Aorta (tissue), 5 donors: ENCODE data around the gene AQP10. TPM values are rescaled to one million over a fixed set of nuclear protein-coding genes. Genes with fewer than 3 reads are reported as not detected.
"Not testable (repeated sequence)": the region's sequence is repeated elsewhere in the genome, so short reads cannot be mapped to it uniquely, and the experiment has no call there.

ENCODE experiments used
- ATAC-seq: fragments of 200-7000 bp; cut with Tn5 transposase; one replicate; pipeline ENCODE4 v1.9.1; 2022; ENCODE audit warnings: moderate library complexity; ENCODE audit not compliant: low FRiP score
- DNase-seq, 2 donors: peaks; one replicate each; pipeline ENCODE4 v3.0.0-alpha.2; 2020
- H3K27ac ChIP-seq, 2 donors: one replicate each; pipeline ENCODE4 v1.5.1; 2013; ENCODE audit warnings: low read length in 2 of 2, mild to moderate bottlenecking in 2 of 2, moderate library complexity in 2 of 2, control low read depth in 1 of 2, inconsistent platforms in 1 of 2, low read depth in 1 of 2
- H3K27me3 ChIP-seq, 2 donors: one replicate each; pipeline ENCODE4 v1.6.1; 2013; ENCODE audit warnings: control low read depth in 1 of 2, low read length in 1 of 2, mild to moderate bottlenecking in 1 of 2, moderate library complexity in 1 of 2; ENCODE audit not compliant: insufficient read depth in 2 of 2, control insufficient read depth in 1 of 2
- H3K36me3 ChIP-seq, 2 donors: one replicate each; pipeline ENCODE4 v1.6.1; 2013; ENCODE audit warnings: control low read depth in 1 of 2, low read length in 1 of 2, mild to moderate bottlenecking in 1 of 2; ENCODE audit not compliant: insufficient read depth in 2 of 2, control insufficient read depth in 1 of 2
- H3K4me1 ChIP-seq, 2 donors: one replicate each; pipeline ENCODE4 v1.6.1; 2013; ENCODE audit warnings: low read length in 2 of 2, control low read depth in 1 of 2, mild to moderate bottlenecking in 1 of 2, moderate library complexity in 1 of 2; ENCODE audit not compliant: insufficient read depth in 2 of 2, control insufficient read depth in 1 of 2
- H3K4me3 ChIP-seq, 2 donors: one replicate each; pipeline ENCODE4 v1.5.1; 2013; ENCODE audit warnings: low read length in 2 of 2, control low read depth in 1 of 2, mild to moderate bottlenecking in 1 of 2
- H3K9me3 ChIP-seq: one replicate; pipeline ENCODE4 v1.6.1; 2013; ENCODE audit warnings: mild to moderate bottlenecking, low read length; ENCODE audit not compliant: control insufficient read depth
- WGBS, 2 donors: extraction: QIAGEN DNeasy Blood & Tissue Kit; methylation state at CpG; one replicate each; pipeline ENCODE4 v1.1.7; 2013; 5-methylcytosine and 5-hydroxymethylcytosine counted together
- intact Hi-C, 2 donors: fragments of 100-400 bp; cut with DNase I; formaldehyde crosslinking; loops; one replicate each; pipeline versions ENCODE4 v1.14.2 to v1.15.0; 2022
- polyA plus RNA-seq, 2 donors: library from polyadenylated mRNA; stranded (reverse); fragments of 200-250 nt; gene quantifications; one replicate each; pipeline ENCODE4 v1.2.3, GENCODE V29; 2013
- total RNA-seq, 2 donors: library from RNA; stranded (reverse); fragmentation: NEBNext Ultra II Directional; extraction: Animal tissue kit (Norgen Biotek cat#: 25700); gene quantifications; one replicate each; pipeline ENCODE4 v1.2.1, GENCODE V29; 2021
- donor health status: healthy with polysubstance abuse.
- donor health status: Bipolar disorder and iron deficiency.
- donor health status: DM: no; HTN: no; CAD: no.
- donor health status: DM: no; HTN: no; CAD: no.
- donor health status: DM: yes; HTN: yes; CAD: no.

AQP10 gene
- total and polyA plus RNA-seq, 4 donors = 0.08 to 10.3 (median 0.26) TPM; not detected in 1

DNA sequence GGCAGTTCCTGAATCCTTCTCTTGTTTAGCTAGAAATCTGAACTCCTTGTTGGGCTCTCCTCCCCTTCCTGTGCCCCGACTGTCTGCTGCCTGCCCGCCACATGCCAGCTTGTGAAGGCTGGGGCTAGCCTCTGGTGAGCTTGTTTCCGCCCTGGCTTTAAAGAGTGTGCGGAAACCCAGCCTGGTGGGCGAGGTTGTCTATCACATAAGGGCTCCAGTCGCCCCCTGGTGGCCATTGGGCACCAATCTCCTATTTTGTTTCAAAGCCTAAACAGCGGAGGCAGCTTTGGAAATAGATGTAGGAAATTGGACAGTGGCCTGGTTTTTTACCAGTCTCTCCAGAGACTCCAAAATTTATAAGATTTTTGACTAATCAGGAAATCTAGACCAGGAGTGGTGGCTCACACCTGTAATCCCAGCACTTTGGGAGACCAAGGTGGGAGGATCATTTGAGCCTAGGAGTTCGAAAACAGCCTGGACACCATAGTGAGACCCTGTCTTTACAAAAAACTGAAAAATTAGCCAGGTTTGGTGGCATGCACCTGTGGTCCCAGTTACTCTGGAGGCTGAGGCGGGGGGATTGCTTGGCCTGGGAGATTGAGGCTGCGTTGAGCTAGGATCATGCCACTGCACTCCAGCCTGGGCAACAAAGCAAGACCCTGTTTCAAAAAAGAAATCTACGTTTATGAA is 14.3 kb downstream of the AQP10 start:
- no peak overlapping the region for H3K4me3 ChIP-seq
- intact Hi-C loops = no loop called here
- H3K27me3 ChIP-seq = no peaks in the 10 kb centered on the region
- WGBS, 2 donors = 34% methylated on average over 11 of the region's 11 CpGs
- ATAC-seq = peak; percentile 80
- no peaks in the 10 kb centered on the region for H3K4me1 ChIP-seq
- peaks cover 8 to 14% of the 10 kb centered on the region in 2 donors for H3K36me3 ChIP-seq
- peak; percentile 92 to 95 for DNase-seq
- no peak overlapping the region for H3K27ac ChIP-seq
- H3K9me3 ChIP-seq = no peaks in the 10 kb centered on the region

DNA sequence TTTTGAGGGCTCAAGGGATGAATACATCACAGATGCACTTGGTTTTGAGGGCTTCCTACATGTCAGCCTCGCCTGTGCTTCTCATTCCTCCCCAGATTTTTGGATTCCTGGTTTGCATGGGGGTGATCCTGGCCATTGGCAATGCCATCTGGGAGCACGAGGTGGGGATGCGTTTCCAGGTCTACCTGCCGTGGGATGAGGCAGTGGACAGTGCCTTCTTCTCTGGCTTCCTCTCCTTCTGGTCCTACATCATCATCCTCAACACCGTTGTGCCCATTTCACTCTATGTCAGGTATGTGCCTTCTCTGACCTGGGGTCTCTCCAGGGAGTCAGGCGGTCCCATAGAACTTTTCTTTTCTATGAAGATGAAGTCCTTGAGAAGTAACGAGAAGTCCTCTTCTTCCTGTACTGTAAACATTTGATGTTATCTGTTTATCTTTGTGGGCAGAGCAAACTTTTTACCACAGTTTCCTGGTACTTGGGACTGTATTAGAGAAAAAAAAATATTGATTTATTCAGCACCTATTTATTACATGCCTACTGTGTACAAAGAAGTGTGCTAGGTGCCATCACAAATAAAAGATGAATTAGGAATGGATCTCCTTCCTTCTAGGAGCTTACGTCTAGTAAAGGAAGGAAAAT is 16.5 kb downstream of the AQP10 start:
- Histone ChIP-seq H3K36me3 (peaks cover 4 to 17% of the 10 kb centered on the region in 2 donors), H3K9me3 (no peaks in the 10 kb centered on the region), H3K4me1 (no peaks in the 10 kb centered on the region), H3K4me3 (no peak overlapping the region), H3K27ac (no peak overlapping the region), H3K27me3 (no peaks in the 10 kb centered on the region)
- ATAC-seq (no peak), DNase-seq (no peak)
- intact Hi-C loops = no loop called here
- WGBS, 2 donors = 85 to 94% methylated on average over 8 of the region's 8 CpGs

DNA sequence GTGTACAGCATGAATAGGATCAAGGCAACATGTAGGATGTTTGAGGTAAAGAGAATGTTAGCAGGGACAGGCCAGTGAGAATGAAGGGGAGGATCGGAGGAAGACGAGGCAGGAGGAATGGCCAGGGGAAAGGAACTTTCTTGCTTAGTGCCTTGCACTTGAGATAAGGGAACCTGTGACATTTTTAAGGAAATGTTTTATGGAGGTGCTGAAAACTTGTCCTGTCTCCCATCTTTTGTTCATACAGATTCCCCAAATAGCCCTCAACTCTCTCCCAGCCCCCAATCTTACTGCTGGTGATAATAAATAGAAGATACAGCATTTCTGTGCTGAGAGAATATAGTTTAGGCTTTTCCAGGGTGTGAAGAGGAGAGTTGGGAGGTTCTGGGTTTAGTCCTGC is 18.0 kb downstream of the AQP10 start:
- peaks cover 4 to 19% of the 10 kb centered on the region in 2 donors for H3K36me3 ChIP-seq
- no peak overlapping the region for H3K4me3 ChIP-seq
- H3K9me3 ChIP-seq = no peaks in the 10 kb centered on the region
- H3K27ac ChIP-seq = no peak overlapping the region
- ATAC-seq = no peak
- intact Hi-C loops = no loop called here
- DNase-seq = no peak
- WGBS, 2 donors = 93 to 97% methylated on average over 2 of the region's 2 CpGs
- H3K27me3 ChIP-seq = no peaks in the 10 kb centered on the region
- H3K4me1 ChIP-seq = no peaks in the 10 kb centered on the region

DNA sequence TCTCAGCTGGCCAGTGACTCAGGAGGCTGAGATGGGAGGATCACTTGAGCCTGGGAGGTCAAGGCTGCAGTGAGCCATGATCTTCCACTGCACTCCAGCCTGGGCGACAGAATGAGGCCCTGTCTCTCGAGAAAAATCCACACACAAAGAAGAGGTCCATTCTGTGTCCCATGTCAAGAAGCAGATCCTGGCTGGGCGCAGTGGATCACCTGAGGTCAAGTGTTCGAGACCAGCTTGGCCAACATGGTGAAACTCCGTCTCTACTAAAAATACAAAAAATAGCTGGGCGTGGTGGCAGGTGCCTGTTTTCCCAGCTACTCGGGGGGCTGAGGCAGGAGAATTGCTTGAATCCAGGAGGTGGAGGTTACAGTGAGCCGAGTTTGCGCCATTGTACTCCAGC is 20.5 kb downstream of the AQP10 start:
- H3K4me1 ChIP-seq, H3K9me3 ChIP-seq, ATAC-seq, H3K27ac ChIP-seq, H3K4me3 ChIP-seq, DNase-seq, intact Hi-C loops, H3K27me3 ChIP-seq: not testable (repeated sequence)
- WGBS, 2 donors = 91 to 95% methylated on average over 9 of the region's 9 CpGs
- peaks cover 4 to 33% of the 10 kb centered on the region in 2 donors for H3K36me3 ChIP-seq

DNA sequence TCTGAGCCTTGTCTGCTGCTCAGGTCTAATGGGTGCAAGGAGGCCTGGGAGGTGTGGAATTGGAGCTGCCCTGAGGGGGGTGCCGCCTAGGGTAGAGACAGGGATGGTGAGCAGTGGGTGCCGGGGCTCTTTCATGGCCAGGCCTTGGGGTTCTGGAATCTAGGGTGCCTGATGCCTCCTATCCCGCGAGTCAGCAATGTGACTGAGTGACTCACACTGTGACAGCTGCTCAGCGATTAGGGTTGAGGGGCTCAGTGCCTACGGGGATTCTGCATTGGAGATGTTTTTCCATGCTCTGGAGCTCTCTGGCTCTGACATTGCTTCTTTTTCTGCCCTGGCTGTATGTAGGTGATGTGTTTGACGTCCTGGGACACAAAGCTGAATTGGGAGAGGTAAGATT is 21.2 kb downstream of the AQP10 start:
- no peak for DNase-seq
- no peak for ATAC-seq
- no peaks in the 10 kb centered on the region for H3K9me3 ChIP-seq
- H3K4me1 ChIP-seq = no peaks in the 10 kb centered on the region
- no peak overlapping the region for H3K27ac ChIP-seq
- 88% methylated on average over 7 of the region's 7 CpGs for WGBS, 2 donors
- H3K27me3 ChIP-seq = no peaks in the 10 kb centered on the region
- H3K4me3 ChIP-seq = no peak overlapping the region
- intact Hi-C loops = no loop called here
- H3K36me3 ChIP-seq = peaks cover 4 to 34% of the 10 kb centered on the region in 2 donors

DNA sequence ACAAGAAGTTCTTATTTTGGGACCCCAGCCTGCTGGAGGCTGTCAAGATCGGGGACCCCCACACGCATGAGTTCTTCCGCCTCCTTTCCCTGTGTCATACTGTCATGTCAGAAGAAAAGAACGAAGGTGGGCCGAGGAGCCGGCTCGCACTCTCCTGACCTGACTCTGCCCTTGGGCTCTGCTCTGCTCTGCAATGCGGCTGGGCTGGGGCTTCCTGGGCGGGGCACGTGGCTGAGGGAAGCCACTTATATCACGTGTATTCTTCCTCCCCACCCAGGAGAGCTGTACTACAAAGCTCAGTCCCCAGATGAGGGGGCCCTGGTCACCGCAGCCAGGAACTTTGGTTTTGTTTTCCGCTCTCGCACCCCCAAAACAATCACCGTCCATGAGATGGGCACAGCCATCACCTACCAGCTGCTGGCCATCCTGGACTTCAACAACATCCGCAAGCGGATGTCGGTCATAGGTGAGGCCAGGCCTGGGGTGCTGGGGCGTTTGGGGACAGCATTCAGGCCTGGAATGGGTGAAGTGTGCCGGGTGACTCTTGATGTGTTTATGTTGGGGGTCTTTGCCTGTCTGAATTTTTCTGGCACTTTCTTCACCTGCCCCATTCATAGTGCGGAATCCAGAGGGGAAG is 22.1 kb downstream of the AQP10 start:
- WGBS, 2 donors = 85 to 87% methylated on average over 21 of the region's 21 CpGs

DNA sequence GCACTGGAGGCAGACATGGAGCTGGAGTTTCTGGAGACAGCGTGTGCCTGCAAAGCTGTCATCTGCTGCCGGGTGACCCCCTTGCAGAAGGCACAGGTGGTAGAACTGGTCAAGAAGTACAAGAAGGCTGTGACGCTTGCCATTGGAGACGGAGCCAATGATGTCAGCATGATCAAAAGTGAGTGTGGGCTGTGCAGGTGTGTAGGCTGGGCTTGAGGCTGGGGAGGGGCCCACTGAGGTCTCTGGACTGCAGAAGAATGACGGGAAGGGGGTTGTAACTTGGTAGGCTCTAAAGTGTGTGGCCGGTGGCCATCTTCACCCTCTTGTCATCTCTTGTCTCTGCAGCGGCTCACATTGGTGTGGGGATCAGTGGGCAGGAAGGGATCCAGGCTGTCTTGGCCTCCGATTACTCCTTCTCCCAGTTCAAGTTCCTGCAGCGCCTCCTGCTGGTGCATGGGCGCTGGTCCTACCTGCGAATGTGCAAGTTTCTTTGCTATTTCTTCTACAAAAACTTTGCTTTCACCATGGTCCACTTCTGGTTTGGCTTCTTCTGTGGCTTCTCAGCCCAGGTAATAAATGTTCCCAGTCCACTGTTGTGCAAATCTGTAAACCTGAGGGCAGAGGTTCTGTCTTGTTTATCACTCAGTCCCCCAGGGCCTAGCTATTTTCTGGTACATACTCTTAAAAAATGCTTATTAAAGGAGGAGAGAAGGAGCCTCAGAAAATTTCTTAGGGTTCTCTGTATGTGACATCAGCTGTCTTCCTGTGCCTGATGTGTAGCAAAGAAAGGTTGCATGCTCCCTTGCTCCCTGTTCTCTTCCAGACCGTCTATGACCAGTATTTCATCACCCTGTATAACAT is 24.3 kb downstream of the AQP10 start:
- intact Hi-C loops = no loop called here
- no peak for ATAC-seq
- Histone ChIP-seq H3K4me1 (no peaks in the 10 kb centered on the region), H3K27ac (no peak overlapping the region), H3K4me3 (no peak overlapping the region), H3K36me3 (peaks cover 0 to 31% of the 10 kb centered on the region in 2 donors), H3K27me3 (no peaks in the 10 kb centered on the region), H3K9me3 (no peaks in the 10 kb centered on the region)
- 66 to 69% methylated on average over 12 of the region's 12 CpGs for WGBS, 2 donors
- DNase-seq = peak in 1 of 2 donors; percentile 84

More for the DNA sequence above, 22.1 kb downstream of the AQP10 start:
- H3K4me1 ChIP-seq = no peaks in the 10 kb centered on the region
- no peaks in the 10 kb centered on the region for H3K9me3 ChIP-seq
- DNase-seq = peak in 1 of 2 donors; percentile 78
- no peaks in the 10 kb centered on the region for H3K27me3 ChIP-seq
- H3K36me3 ChIP-seq = peaks cover under 1 to 31% of the 10 kb centered on the region in 2 donors
- ATAC-seq = no peak
- no peak overlapping the region for H3K4me3 ChIP-seq
- H3K27ac ChIP-seq = no peak overlapping the region
- intact Hi-C loops = no loop called here

DNA sequence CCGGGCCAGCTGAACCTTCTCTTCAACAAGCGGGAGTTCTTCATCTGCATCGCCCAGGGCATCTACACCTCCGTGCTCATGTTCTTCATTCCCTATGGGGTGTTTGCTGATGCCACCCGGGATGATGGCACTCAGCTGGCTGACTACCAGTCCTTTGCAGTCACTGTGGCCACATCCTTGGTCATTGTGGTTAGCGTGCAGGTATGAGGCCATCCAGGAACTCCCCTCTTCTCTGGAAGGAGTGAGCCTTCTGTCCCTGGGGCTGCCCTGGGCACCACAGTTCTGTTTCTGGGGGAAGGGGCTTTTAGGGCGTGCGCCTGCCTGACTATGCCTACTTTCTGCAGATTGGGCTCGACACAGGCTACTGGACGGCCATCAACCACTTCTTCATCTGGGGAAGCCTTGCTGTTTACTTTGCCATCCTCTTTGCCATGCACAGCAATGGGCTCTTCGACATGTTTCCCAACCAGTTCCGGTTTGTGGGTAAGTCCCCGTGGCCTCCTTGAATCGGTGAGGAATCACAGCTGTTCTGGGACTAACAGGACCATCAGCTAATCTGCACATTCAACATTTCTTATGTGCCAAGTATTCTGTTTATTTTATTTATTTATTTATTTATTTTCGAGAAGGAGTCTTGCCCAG is 25.5 kb downstream of the AQP10 start:
- Histone ChIP-seq H3K9me3 (no peaks in the 10 kb centered on the region), H3K27ac (no peak overlapping the region), H3K27me3 (no peaks in the 10 kb centered on the region), H3K4me1 (no peaks in the 10 kb centered on the region), H3K36me3 (peaks cover 0 to 27% of the 10 kb centered on the region in 2 donors), H3K4me3 (no peak overlapping the region)
- WGBS, 2 donors = 90 to 92% methylated on average over 15 of the region's 15 CpGs
- ATAC-seq = no peak
- intact Hi-C loops = no loop called here
- DNase-seq = no peak
